Neural progenitor cell (in vitro differentiated cells): Measurements from ENCODE around the gene PRIM2.
"Not testable (repeated sequence)": the region's sequence is repeated elsewhere in the genome, so short reads cannot be mapped to it uniquely, and the experiment has no call there.

Experiments used
- EZH2 ChIP-seq: fragments of 200-600 bp; sonication (generic); IDR thresholded peaks from 2 replicates; pipeline ENCODE4 v1.6.1; 2017; ENCODE audit warnings: antibody characterized with exemption, mild to moderate bottlenecking, moderate library complexity
- TF ChIP-seq, protein P1 (sequence below): fragments of 200-600 bp; sonication (generic); IDR thresholded peaks from 2 replicates; pipeline ENCODE4 v1.5.1; 2017; ENCODE audit warnings: antibody characterized with exemption, mild to moderate bottlenecking

DNA sequence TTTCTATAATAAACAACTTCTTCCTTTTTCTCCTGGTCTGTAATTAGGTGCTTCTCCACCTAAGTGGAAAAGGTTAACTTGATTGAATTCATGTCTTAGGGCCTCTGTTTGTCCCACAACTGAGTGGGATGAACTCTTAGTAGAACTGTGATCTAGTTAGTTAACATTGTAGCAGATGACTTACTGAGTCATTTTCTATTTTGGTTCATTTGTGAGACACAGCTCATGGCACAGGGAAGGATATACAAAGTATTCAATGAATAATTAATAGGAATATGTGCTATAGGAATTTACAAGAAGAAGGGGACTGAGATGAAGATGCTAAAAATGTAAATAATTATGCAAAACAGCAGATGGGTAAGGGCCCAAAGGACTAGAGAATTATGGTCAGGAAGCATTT, 124.7 kb downstream of the PRIM2 start:
- not testable (repeated sequence) for TF ChIP-seq EZH2
- TF ChIP-seq, protein P1, sequence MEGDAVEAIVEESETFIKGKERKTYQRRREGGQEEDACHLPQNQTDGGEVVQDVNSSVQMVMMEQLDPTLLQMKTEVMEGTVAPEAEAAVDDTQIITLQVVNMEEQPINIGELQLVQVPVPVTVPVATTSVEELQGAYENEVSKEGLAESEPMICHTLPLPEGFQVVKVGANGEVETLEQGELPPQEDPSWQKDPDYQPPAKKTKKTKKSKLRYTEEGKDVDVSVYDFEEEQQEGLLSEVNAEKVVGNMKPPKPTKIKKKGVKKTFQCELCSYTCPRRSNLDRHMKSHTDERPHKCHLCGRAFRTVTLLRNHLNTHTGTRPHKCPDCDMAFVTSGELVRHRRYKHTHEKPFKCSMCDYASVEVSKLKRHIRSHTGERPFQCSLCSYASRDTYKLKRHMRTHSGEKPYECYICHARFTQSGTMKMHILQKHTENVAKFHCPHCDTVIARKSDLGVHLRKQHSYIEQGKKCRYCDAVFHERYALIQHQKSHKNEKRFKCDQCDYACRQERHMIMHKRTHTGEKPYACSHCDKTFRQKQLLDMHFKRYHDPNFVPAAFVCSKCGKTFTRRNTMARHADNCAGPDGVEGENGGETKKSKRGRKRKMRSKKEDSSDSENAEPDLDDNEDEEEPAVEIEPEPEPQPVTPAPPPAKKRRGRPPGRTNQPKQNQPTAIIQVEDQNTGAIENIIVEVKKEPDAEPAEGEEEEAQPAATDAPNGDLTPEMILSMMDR, result not testable (repeated sequence)
